HG03095 (cell line): ENCODE data around the gene RSL1D1.

Experiments
- ATAC-seq: cut with Tn5 transposase; IDR thresholded peaks from one replicate; pipeline ENCODE4 v1.9.1; 2021; ENCODE audit warnings: moderate library complexity; ENCODE audit not compliant: unreplicated experiment

The RSL1D1 gene

GRCh38 chr16:11851294-11852091 is at the start of gene RSL1D1:
TSS of gene RSL1D1 (minus strand) at chr16:11851542. CDS start at chr16:11851512, 30 bp downstream.
- ATAC-seq, result peak; percentile 69

- ATAC-seq, result no peak
Observed at GRCh38 chr16:11901091-11901490, 49.7 kb upstream of the RSL1D1 start.

GRCh38 chr16:11896486-11897176 is 45.3 kb upstream of the RSL1D1 start:
- ATAC-seq, result no peak

- no peak for ATAC-seq
Observed at GRCh38 chr16:11893571-11893970, 42.2 kb upstream of the RSL1D1 start.

GRCh38 chr16:11892761-11893160 is 41.4 kb upstream of the RSL1D1 start:
- ATAC-seq, result no peak

GRCh38 chr16:11890231-11890965 is 39.1 kb upstream of the RSL1D1 start:
- ATAC-seq, result no peak

- no peak for ATAC-seq
Observed at GRCh38 chr16:11886881-11887280, 35.5 kb upstream of the RSL1D1 start.

GRCh38 chr16:11884035-11884434 is 32.7 kb upstream of the RSL1D1 start:
- ATAC-seq, result no peak

- no peak for ATAC-seq
Observed at GRCh38 chr16:11880007-11880406, 28.7 kb upstream of the RSL1D1 start.

- no peak for ATAC-seq
Observed at GRCh38 chr16:11877374-11877773, 26.0 kb upstream of the RSL1D1 start.

- no peak for ATAC-seq
Observed at GRCh38 chr16:11876306-11876705, 25.0 kb upstream of the RSL1D1 start.

- ATAC-seq, result no peak
Observed at GRCh38 chr16:11875721-11876120, 24.4 kb upstream of the RSL1D1 start.

GRCh38 chr16:11871193-11871592 is 19.9 kb upstream of the RSL1D1 start:
- no peak for ATAC-seq

- no peak for ATAC-seq
Observed at GRCh38 chr16:11870399-11870798, 19.1 kb upstream of the RSL1D1 start.

GRCh38 chr16:11869353-11870228 is 18.2 kb upstream of the RSL1D1 start:
- no peak for ATAC-seq

GRCh38 chr16:11868412-11868980 is 17.2 kb upstream of the RSL1D1 start:
- ATAC-seq, result no peak

- ATAC-seq, result no peak
Observed at GRCh38 chr16:11862489-11862888, 11.1 kb upstream of the RSL1D1 start.

- ATAC-seq, result no peak
Observed at GRCh38 chr16:11857161-11857560, 5.8 kb upstream of the RSL1D1 start.

- no peak for ATAC-seq
Observed at GRCh38 chr16:11852092-11852809, 909 bp upstream of the RSL1D1 start.

GRCh38 chr16:11848842-11849241 is 2.5 kb downstream of the RSL1D1 start:
- ATAC-seq, result no peak
